GM18502 (cell line): ENCODE data around the gene DUSP11.
"Not testable (repeated sequence)": the region's sequence is repeated elsewhere in the genome, so short reads cannot be mapped to it uniquely, and the experiment has no call there.

ENCODE experiments used
- ATAC-seq: cut with Tn5 transposase; IDR thresholded peaks from one replicate; pipeline ENCODE4 v1.9.1; 2021; ENCODE audit warnings: mild to moderate bottlenecking; ENCODE audit not compliant: unreplicated experiment, poor library complexity

The DUSP11 gene

GRCh38 chr2:73776869-73777519 lies 2.9 kb downstream of the DUSP11 start:
- ATAC-seq = no peak

- no peak for ATAC-seq
Measured at GRCh38 chr2:73776381-73776780, 3.5 kb downstream of the DUSP11 start.

GRCh38 chr2:73772819-73773218 lies 7.1 kb downstream of the DUSP11 start:
- ATAC-seq = no peak

GRCh38 chr2:73770725-73771124 lies 9.2 kb downstream of the DUSP11 start:
- no peak for ATAC-seq

GRCh38 chr2:73766994-73767393 lies 12.9 kb downstream of the DUSP11 start:
- ATAC-seq = no peak

- ATAC-seq = no peak
Measured at GRCh38 chr2:73766349-73766748, 13.6 kb downstream of the DUSP11 start.

- ATAC-seq = no peak
Measured at GRCh38 chr2:73764945-73765344, 15.0 kb downstream of the DUSP11 start.

GRCh38 chr2:73762571-73762970 lies 17.3 kb downstream of the DUSP11 start:
- ATAC-seq = no peak

GRCh38 chr2:73759904-73760303 lies 20.0 kb downstream of the DUSP11 start:
- no peak for ATAC-seq

- ATAC-seq = no peak
Measured at GRCh38 chr2:73759285-73759764, 20.6 kb downstream of the DUSP11 start.

GRCh38 chr2:73754332-73754731 lies 25.6 kb downstream of the DUSP11 start:
- ATAC-seq = not testable (repeated sequence)

GRCh38 chr2:73749314-73749713 lies 30.6 kb downstream of the DUSP11 start:
- ATAC-seq = no peak

GRCh38 chr2:73746877-73747208 lies 33.1 kb downstream of the DUSP11 start:
- no peak for ATAC-seq

GRCh38 chr2:73746015-73746876 lies 33.7 kb downstream of the DUSP11 start:
- no peak for ATAC-seq

- ATAC-seq = no peak
Measured at GRCh38 chr2:73740767-73741166, 39.1 kb downstream of the DUSP11 start.

GRCh38 chr2:73739101-73739500 lies 40.8 kb downstream of the DUSP11 start:
- no peak for ATAC-seq

GRCh38 chr2:73736855-73737779 lies 42.8 kb downstream of the DUSP11 start, which contains the start of gene TPRKB:
Gene TPRKB, minus strand, starts transcription at chr2:73737345. Its CDS starts 2,776 bp downstream, at chr2:73734569.
- peak; percentile 98 for ATAC-seq

GRCh38 chr2:73736378-73736777 lies 43.5 kb downstream of the DUSP11 start:
- ATAC-seq = no peak

GRCh38 chr2:73730810-73731209 lies 49.1 kb downstream of the DUSP11 start:
- ATAC-seq = no peak

- no peak for ATAC-seq
Measured at GRCh38 chr2:73728711-73729110, 51.2 kb downstream of the DUSP11 start.

GRCh38 chr2:73728043-73728442 lies 51.9 kb downstream of the DUSP11 start:
- ATAC-seq = no peak
